Measurements from ENCODE around the gene EPHB2.
A peak's percentile ranks its signal among the peaks of the same experiment; 100 is the strongest.

The EPHB2 gene

GRCh38 chr1:22816067-22816775 is 105.6 kb downstream of the EPHB2 start:
- Histone ChIP-seq H3K27ac (no peak overlapping the region), H3K4me3 (no peak overlapping the region), H3K4me2 (no peak overlapping the region), H3K36me3 (no peaks in the 10 kb centered on the region), H3K9me3 (replicated peaks in 1 of 11) (no peaks in the 10 kb centered on the region), H4K20me1 (peaks cover 0 to 3% (median 0%) of the 10 kb centered on the region in 11 experiments; a peak in 1 of 22 replicates), H3K4me1 (peaks cover 7 to 13% (median 11%) of the 10 kb centered on the region in 10 experiments; a peak in 17 of 20 replicates), H3K9ac (no peak overlapping the region), H3K27me3 (no peaks in the 10 kb centered on the region)
- TF ChIP-seq Cebpa-rat (IDR thresholded peaks at IDR 0.05), result no peak

- Histone ChIP-seq H3K36me3 (no peaks in the 10 kb centered on the region), H3K4me1 (peaks cover 8 to 13% (median 11%) of the 10 kb centered on the region in 10 experiments; a peak in 17 of 20 replicates), H3K27me3 (no peaks in the 10 kb centered on the region), H4K20me1 (peaks cover 0 to 3% (median 0%) of the 10 kb centered on the region in 11 experiments; a peak in 1 of 22 replicates), H3K9me3 (replicated peaks in 1 of 11) (no peaks in the 10 kb centered on the region), H3K27ac (no peak overlapping the region), H3K9ac (no peak overlapping the region), H3K4me3 (no peak overlapping the region), H3K4me2 (no peak overlapping the region)
- no peak for TF ChIP-seq Cebpa-rat (IDR thresholded peaks at IDR 0.05)
Observed at GRCh38 chr1:22816803-22817202, 106.2 kb downstream of the EPHB2 start.

- H3K4me2 ChIP-seq, result no peak overlapping the region
- peaks cover 8 to 13% (median 11%) of the 10 kb centered on the region in 10 experiments; a peak in 17 of 20 replicates for H3K4me1 ChIP-seq
- no peak overlapping the region for H3K9ac ChIP-seq
- H3K4me3 ChIP-seq, result no peak overlapping the region
- TF ChIP-seq Cebpa-rat (IDR thresholded peaks at IDR 0.05), result no peak
- no peaks in the 10 kb centered on the region for H3K9me3 ChIP-seq (replicated peaks in 1 of 11)
- H3K27me3 ChIP-seq, result no peaks in the 10 kb centered on the region
- no peaks in the 10 kb centered on the region for H3K36me3 ChIP-seq
- H3K27ac ChIP-seq, result no peak overlapping the region; a peak in 1 of 22 replicates
- peaks cover 0 to 2% (median 0%) of the 10 kb centered on the region in 11 experiments; a peak in 1 of 22 replicates for H4K20me1 ChIP-seq
Observed at GRCh38 chr1:22817462-22817861, 106.8 kb downstream of the EPHB2 start.

- H3K4me1 ChIP-seq, result peaks cover 8 to 13% (median 11%) of the 10 kb centered on the region in 10 experiments; a peak in 17 of 20 replicates
- H3K27ac ChIP-seq, result no peak overlapping the region
Observed at GRCh38 chr1:22818061-22818770, 107.6 kb downstream of the EPHB2 start.

GRCh38 chr1:22819361-22819760 is 108.7 kb downstream of the EPHB2 start:
- no peaks in the 10 kb centered on the region for H3K36me3 ChIP-seq
- H3K9ac ChIP-seq, result no peak overlapping the region
- peak overlapping the region in 8 of 11 experiments; percentile 5 to 42 (median 32); a peak in 14 of 22 replicates for H3K4me2 ChIP-seq
- H3K27ac ChIP-seq, result peak overlapping the region in 1 of 11 experiments; percentile 18; a peak in 1 of 22 replicates
- no peaks in the 10 kb centered on the region for H3K9me3 ChIP-seq (replicated peaks in 1 of 11)
- no peak overlapping the region for H3K4me3 ChIP-seq
- TF ChIP-seq Cebpa-rat (IDR thresholded peaks at IDR 0.05), result no peak
- H4K20me1 ChIP-seq, result no peaks in the 10 kb centered on the region; a peak in 1 of 22 replicates
- H3K4me1 ChIP-seq, result peaks cover 8 to 13% (median 11%) of the 10 kb centered on the region in 10 experiments; a peak in 17 of 20 replicates
- no peaks in the 10 kb centered on the region for H3K27me3 ChIP-seq

More at GRCh38 chr1:22818061-22818770, 107.6 kb downstream of the EPHB2 start:
- H3K9me3 ChIP-seq (replicated peaks in 1 of 11), result no peaks in the 10 kb centered on the region
- no peak for TF ChIP-seq Cebpa-rat (IDR thresholded peaks at IDR 0.05)
- no peaks in the 10 kb centered on the region for H3K36me3 ChIP-seq
- H3K27me3 ChIP-seq, result no peaks in the 10 kb centered on the region
- H4K20me1 ChIP-seq, result no peaks in the 10 kb centered on the region; a peak in 1 of 22 replicates
- no peak overlapping the region for H3K4me2 ChIP-seq
- no peak overlapping the region for H3K4me3 ChIP-seq
- no peak overlapping the region for H3K9ac ChIP-seq

GRCh38 chr1:22821027-22821426 is 110.4 kb downstream of the EPHB2 start:
- Histone ChIP-seq H3K9ac (no peak overlapping the region), H3K36me3 (no peaks in the 10 kb centered on the region), H4K20me1 (peaks cover 0 to 9% (median 0%) of the 10 kb centered on the region in 11 experiments; a peak in 1 of 22 replicates), H3K4me1 (peaks cover 8 to 13% (median 11%) of the 10 kb centered on the region in 10 experiments; a peak in 17 of 20 replicates), H3K27me3 (no peaks in the 10 kb centered on the region), H3K9me3 (replicated peaks in 1 of 11) (no peaks in the 10 kb centered on the region), H3K4me2 (peak overlapping the region in 2 of 11 experiments; percentile 23 to 64; a peak in 4 of 22 replicates), H3K27ac (no peak overlapping the region), H3K4me3 (no peak overlapping the region)
- TF ChIP-seq Cebpa-rat (IDR thresholded peaks at IDR 0.05), result no peak

- no peak overlapping the region for H3K4me2 ChIP-seq
- peaks cover 0 to 10% (median 0%) of the 10 kb centered on the region in 11 experiments; a peak in 2 of 22 replicates for H4K20me1 ChIP-seq
- no peak overlapping the region for H3K9ac ChIP-seq
- no peaks in the 10 kb centered on the region for H3K36me3 ChIP-seq
- TF ChIP-seq Cebpa-rat (IDR thresholded peaks at IDR 0.05), result no peak
- peaks cover 8 to 13% (median 11%) of the 10 kb centered on the region in 10 experiments; a peak in 17 of 20 replicates for H3K4me1 ChIP-seq
- H3K9me3 ChIP-seq (replicated peaks in 1 of 11), result no peaks in the 10 kb centered on the region
- no peaks in the 10 kb centered on the region for H3K27me3 ChIP-seq
- H3K4me3 ChIP-seq, result no peak overlapping the region
- H3K27ac ChIP-seq, result no peak overlapping the region
Observed at GRCh38 chr1:22822371-22822770, 111.7 kb downstream of the EPHB2 start.

- Histone ChIP-seq H3K36me3 (no peaks in the 10 kb centered on the region), H3K9me3 (replicated peaks in 1 of 11) (no peaks in the 10 kb centered on the region), H3K27ac (no peak overlapping the region), H3K4me1 (peaks cover 2 to 13% (median 3%) of the 10 kb centered on the region in 10 experiments; a peak in 17 of 20 replicates), H3K4me3 (no peak overlapping the region), H4K20me1 (peaks cover 0 to 10% (median 0%) of the 10 kb centered on the region in 11 experiments; a peak in 2 of 22 replicates), H3K4me2 (no peak overlapping the region), H3K27me3 (no peaks in the 10 kb centered on the region), H3K9ac (no peak overlapping the region)
- TF ChIP-seq Cebpa-rat (IDR thresholded peaks at IDR 0.05), result no peak
Observed at GRCh38 chr1:22824466-22824865, 113.8 kb downstream of the EPHB2 start.

- Histone ChIP-seq H4K20me1 (peaks cover 0 to 10% (median 0%) of the 10 kb centered on the region in 11 experiments; a peak in 2 of 22 replicates), H3K9ac (no peak overlapping the region), H3K36me3 (no peaks in the 10 kb centered on the region), H3K4me2 (no peak overlapping the region), H3K4me1 (peaks cover 0 to 13% (median 0%) of the 10 kb centered on the region in 10 experiments; a peak in 5 of 20 replicates), H3K27ac (no peak overlapping the region), H3K4me3 (no peak overlapping the region), H3K9me3 (replicated peaks in 1 of 11) (no peaks in the 10 kb centered on the region), H3K27me3 (no peaks in the 10 kb centered on the region)
- no peak for TF ChIP-seq Cebpa-rat (IDR thresholded peaks at IDR 0.05)
Observed at GRCh38 chr1:22824975-22825374, 114.3 kb downstream of the EPHB2 start.
